Calu3 (cell line): ENCODE measurements around the gene CLN5. TPM values are rescaled to one million over a fixed set of nuclear protein-coding genes. Genes with fewer than 3 reads are reported as not detected.

Source experiments
- BruUV-seq: library from RNA; stranded (reverse); fragments of 400-500 nt; replicated peaks from 2 replicates; lab custom pipeline; 2021; lab: Mats Ljungman, UMichigan
- CTCF ChIA-PET: fragments of 300-600 bp; sonication (Branson Sonifier 250); formaldehyde crosslinking; loops from one replicate; lab custom pipeline; 2022; ENCODE audit warnings: antibody characterized with exemption; lab: Charles Lee
- DNase-seq: peaks from one replicate; pipeline ENCODE4 v3.0.0; 2022
- H3K27ac Mint-ChIP-seq: one replicate; pipeline ENCODE4 v1.8.0; 2022; ENCODE audit warnings: mixed read lengths; ENCODE audit not compliant: unreplicated experiment
- H3K27me3 Mint-ChIP-seq: one replicate; pipeline ENCODE4 v1.8.0; 2022; ENCODE audit warnings: mixed read lengths; ENCODE audit not compliant: unreplicated experiment
- H3K36me3 Mint-ChIP-seq: one replicate; pipeline ENCODE4 v1.8.0; 2022; ENCODE audit warnings: mild to moderate bottlenecking, moderate library complexity, mixed read lengths; ENCODE audit not compliant: insufficient read depth, unreplicated experiment
- H3K4me1 Mint-ChIP-seq: one replicate; pipeline ENCODE4 v1.8.0; 2022; ENCODE audit warnings: mild to moderate bottlenecking, low read depth, mixed read lengths; ENCODE audit not compliant: unreplicated experiment
- H3K4me3 Mint-ChIP-seq: one replicate; pipeline ENCODE4 v1.8.0; 2022; ENCODE audit warnings: mild to moderate bottlenecking, low read depth, moderate library complexity, mixed read lengths; ENCODE audit not compliant: unreplicated experiment
- H3K9me3 Mint-ChIP-seq: one replicate; pipeline ENCODE4 v1.8.0; 2022; ENCODE audit warnings: low read depth, mixed read lengths; ENCODE audit not compliant: unreplicated experiment
- intact Hi-C: fragments of 100-400 bp; cut with micrococcal nuclease; formaldehyde crosslinking; loops from one replicate; pipeline ENCODE4 v1.10.0; 2022; ENCODE audit not compliant: unreplicated experiment
- total RNA-seq: library from RNA; stranded (reverse); gene quantifications from 2 replicates; pipeline ENCODE4 v1.2.3, GENCODE V29; 2022
- TF ChIP-seq, protein P1 (sequence below): fragments of 200-600 bp; IDR thresholded peaks from one replicate; pipeline ENCODE4 v1.8.0; 2022; ENCODE audit warnings: antibody characterized with exemption; ENCODE audit not compliant: unreplicated experiment

CLN5 gene
- total RNA-seq, 1 experiment from 2014 or later = 7.3 TPM

- no peak overlapping the region for H3K4me3 Mint-ChIP-seq
- no TSS peak for BruUV-seq
- no peak overlapping the region for H3K27ac Mint-ChIP-seq
- H3K9me3 Mint-ChIP-seq = no peaks in the 10 kb centered on the region
- TF ChIP-seq, protein P1, sequence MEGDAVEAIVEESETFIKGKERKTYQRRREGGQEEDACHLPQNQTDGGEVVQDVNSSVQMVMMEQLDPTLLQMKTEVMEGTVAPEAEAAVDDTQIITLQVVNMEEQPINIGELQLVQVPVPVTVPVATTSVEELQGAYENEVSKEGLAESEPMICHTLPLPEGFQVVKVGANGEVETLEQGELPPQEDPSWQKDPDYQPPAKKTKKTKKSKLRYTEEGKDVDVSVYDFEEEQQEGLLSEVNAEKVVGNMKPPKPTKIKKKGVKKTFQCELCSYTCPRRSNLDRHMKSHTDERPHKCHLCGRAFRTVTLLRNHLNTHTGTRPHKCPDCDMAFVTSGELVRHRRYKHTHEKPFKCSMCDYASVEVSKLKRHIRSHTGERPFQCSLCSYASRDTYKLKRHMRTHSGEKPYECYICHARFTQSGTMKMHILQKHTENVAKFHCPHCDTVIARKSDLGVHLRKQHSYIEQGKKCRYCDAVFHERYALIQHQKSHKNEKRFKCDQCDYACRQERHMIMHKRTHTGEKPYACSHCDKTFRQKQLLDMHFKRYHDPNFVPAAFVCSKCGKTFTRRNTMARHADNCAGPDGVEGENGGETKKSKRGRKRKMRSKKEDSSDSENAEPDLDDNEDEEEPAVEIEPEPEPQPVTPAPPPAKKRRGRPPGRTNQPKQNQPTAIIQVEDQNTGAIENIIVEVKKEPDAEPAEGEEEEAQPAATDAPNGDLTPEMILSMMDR = no peak
- CTCF ChIA-PET = no interaction called here
- DNase-seq = no peak
- no peaks in the 10 kb centered on the region for H3K27me3 Mint-ChIP-seq
- H3K36me3 Mint-ChIP-seq = no peaks in the 10 kb centered on the region
- intact Hi-C loops = no loop called here
- H3K4me1 Mint-ChIP-seq = no peaks in the 10 kb centered on the region
Observed at GRCh38 chr13:77040835-77041234, 49.0 kb downstream of the CLN5 start.

- TF ChIP-seq, protein P1 = no peak
- Mint-ChIP-seq H3K27ac (no peak overlapping the region), H3K9me3 (no peaks in the 10 kb centered on the region), H3K4me3 (no peak overlapping the region), H3K36me3 (no peaks in the 10 kb centered on the region), H3K27me3 (no peaks in the 10 kb centered on the region), H3K4me1 (no peaks in the 10 kb centered on the region)
- BruUV-seq = no TSS peak
- intact Hi-C loops = no loop called here
- DNase-seq = no peak
- CTCF ChIA-PET = no interaction called here
Observed at GRCh38 chr13:77042566-77043177, 50.8 kb downstream of the CLN5 start.

GRCh38 chr13:77047649-77048343 is 55.9 kb downstream of the CLN5 start:
- Mint-ChIP-seq H3K4me1 (no peaks in the 10 kb centered on the region), H3K27me3 (no peaks in the 10 kb centered on the region), H3K27ac (no peak overlapping the region), H3K4me3 (no peak overlapping the region), H3K36me3 (no peaks in the 10 kb centered on the region), H3K9me3 (no peaks in the 10 kb centered on the region)
- CTCF ChIA-PET = no interaction called here
- no peak for DNase-seq
- BruUV-seq = no TSS peak
- TF ChIP-seq, protein P1 = no peak
- intact Hi-C loops = no loop called here

GRCh38 chr13:77048681-77049080 is 56.8 kb downstream of the CLN5 start:
- H3K27ac Mint-ChIP-seq = no peak overlapping the region
- intact Hi-C loops = no loop called here
- CTCF ChIA-PET = no interaction called here

More at GRCh38 chr13:77048681-77049080, 56.8 kb downstream of the CLN5 start:
- TF ChIP-seq, protein P1 = no peak
- DNase-seq = no peak
- Mint-ChIP-seq H3K4me1 (no peaks in the 10 kb centered on the region), H3K9me3 (no peaks in the 10 kb centered on the region), H3K27me3 (no peaks in the 10 kb centered on the region), H3K36me3 (peaks cover under 1% of the 10 kb centered on the region), H3K4me3 (no peak overlapping the region)
- BruUV-seq = no TSS peak
